Lower leg skin (tissue), 3 donors: ENCODE results near the gene RHOU.

ENCODE experiments used
- POLR2A ChIP-seq, 2 donors: fragments of 450-650 bp; IDR thresholded peaks; one replicate each; pipeline ENCODE4 v1.6.1; 2016 to 2017; ENCODE audit warnings: antibody characterized with exemption in 2 of 2, mild to moderate bottlenecking in 1 of 2, moderate library complexity in 1 of 2
- TF ChIP-seq, protein P1 (sequence below), 3 donors: fragments of 450-650 bp; IDR thresholded peaks; one replicate each; pipeline ENCODE4 v1.5.1; 2016; ENCODE audit warnings: antibody characterized with exemption in 3 of 3, mild to moderate bottlenecking in 3 of 3, moderate library complexity in 2 of 3

DNA sequence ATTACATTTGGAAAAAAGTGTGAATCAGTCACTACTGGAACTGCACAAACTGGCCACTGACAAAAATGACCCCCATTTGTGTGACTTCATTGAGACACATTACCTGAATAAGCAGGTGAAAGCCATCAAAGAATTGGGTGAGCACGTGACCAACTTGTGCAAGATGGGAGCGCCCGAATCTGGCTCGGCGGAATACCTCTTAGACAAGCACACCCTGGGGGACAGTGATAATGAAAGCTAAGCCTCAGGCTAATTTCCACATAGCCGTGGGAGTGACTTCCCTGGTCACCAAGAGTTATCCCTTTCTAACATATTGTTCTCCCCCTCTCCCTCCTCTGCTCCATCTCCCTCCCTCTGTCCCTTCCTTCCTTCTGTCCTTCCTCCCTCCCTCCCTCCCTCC, 47.7 kb upstream of the RHOU start:
- no peak for TF ChIP-seq POLR2A (IDR thresholded peaks at IDR 0.05)
- TF ChIP-seq, protein P1, sequence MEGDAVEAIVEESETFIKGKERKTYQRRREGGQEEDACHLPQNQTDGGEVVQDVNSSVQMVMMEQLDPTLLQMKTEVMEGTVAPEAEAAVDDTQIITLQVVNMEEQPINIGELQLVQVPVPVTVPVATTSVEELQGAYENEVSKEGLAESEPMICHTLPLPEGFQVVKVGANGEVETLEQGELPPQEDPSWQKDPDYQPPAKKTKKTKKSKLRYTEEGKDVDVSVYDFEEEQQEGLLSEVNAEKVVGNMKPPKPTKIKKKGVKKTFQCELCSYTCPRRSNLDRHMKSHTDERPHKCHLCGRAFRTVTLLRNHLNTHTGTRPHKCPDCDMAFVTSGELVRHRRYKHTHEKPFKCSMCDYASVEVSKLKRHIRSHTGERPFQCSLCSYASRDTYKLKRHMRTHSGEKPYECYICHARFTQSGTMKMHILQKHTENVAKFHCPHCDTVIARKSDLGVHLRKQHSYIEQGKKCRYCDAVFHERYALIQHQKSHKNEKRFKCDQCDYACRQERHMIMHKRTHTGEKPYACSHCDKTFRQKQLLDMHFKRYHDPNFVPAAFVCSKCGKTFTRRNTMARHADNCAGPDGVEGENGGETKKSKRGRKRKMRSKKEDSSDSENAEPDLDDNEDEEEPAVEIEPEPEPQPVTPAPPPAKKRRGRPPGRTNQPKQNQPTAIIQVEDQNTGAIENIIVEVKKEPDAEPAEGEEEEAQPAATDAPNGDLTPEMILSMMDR (IDR thresholded peaks at IDR 0.05) = no peak
